NCI-H524 treated with DMSO at 0.1 percent for 48 hours (cell line): ENCODE measurements around the gene ATP6V1C2.
"Not testable (repeated sequence)": the region's sequence is repeated elsewhere in the genome, so short reads cannot be mapped to it uniquely, and the experiment has no call there.

Experiments used
- DNase-seq: peaks from one replicate; lab custom pipeline; 2025; lab: John Stamatoyannopoulos, UW

The ATP6V1C2 gene

DNA sequence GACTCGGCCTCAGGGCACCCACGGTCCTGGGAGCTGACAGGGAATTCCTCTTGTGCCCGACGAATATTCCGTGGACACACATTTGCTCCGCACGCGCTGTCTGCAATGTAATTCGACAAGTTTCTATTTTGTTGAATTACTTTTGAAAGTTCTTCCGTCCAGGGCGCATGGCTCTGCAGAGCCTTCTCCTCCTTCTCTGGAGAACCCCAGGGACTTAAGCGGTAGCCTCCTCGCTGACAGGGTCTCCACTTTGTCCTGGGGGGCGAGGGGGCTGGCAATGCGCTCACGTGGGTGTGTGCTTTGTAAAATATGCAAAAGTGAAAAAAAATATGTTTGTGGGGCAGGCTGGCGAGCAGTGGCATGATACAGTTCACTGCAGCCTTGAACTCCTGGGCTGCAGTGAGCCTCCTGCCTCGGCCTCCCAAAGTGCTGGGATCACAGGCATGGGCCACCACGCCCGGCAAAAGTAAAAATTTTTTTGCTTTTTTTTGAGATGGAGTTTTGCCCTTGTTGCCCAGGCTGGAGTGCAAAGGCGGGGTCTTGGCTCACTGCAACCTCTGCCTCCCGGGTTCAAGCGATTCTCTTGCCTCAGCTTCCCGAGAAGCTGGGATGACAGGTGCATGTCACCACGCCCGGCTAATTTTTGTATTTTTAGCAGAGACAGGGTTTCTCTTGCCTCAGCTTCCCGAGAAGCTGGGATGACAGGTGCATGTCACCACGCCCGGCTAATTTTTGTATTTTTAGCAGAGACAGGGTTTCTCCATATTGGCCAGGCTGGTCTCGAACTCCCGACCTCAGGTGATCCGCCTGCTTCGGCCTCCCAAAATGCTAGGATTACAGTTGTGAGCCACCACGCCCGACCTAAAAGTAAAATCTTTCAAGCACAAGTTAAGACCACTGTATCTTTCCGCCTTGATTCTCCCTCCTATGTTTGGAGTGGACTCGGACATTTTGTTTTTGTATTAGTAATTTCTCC, 92.0 kb downstream of the ATP6V1C2 start:
- DNase-seq, result not testable (repeated sequence)

GRCh38 chr2:10814142-10814541, 92.7 kb downstream of the ATP6V1C2 start:
- no peak for DNase-seq

DNA sequence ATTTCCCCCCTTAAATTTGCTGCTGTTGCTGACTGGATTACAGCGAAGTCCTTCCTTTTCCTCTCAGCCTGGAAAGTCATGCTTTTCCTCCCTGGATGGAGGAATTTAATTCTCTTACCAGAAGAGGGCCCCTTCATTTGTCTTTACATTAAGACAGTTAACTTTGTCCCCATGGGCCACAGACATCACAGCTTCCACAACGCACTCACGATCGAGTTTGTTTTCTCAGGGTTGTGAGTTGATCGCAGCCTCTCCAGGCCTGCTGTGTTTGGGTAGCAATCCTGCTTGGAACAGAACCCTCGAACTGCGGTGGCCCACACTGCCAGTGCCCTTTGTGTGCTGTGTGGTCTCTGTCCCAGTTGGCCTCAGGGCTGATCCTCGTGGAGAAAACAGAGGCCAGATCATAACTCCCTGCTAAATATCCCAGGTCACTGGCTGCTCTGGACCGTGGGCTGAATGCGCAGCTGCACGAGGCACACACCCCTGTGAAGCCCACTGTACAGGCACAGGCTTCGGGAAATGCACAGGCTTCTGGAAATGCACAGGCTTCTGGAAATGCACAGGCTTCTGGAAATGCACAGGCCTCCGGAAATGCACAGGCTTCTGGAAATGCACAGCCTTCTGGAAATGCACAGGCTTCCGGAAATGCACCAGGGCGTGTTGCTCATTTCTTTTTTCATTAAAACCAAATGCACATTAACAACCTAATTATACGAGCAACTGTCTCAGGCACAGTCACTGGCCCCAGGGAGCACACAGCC, 93.3 kb downstream of the ATP6V1C2 start:
- no peak for DNase-seq

DNA sequence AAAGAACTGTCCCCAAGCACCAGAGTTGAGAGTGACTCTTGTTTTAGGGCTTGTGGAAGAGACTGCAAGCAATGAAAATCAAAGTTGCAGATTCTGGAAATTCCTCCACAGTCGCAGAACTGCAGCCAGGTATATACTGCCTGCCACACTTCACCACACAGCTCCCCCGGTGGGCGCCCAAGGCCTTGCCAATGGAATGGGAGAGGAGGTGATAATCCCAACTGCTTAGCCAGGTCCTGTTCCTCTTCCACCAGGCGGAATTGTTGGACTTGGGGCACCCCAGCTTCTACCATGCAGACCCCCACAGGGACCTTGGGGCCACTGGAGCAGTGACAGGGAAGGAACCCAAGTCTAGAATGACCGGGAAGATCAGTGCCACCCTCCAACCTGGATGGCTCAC, 96.0 kb downstream of the ATP6V1C2 start:
- DNase-seq, result no peak

- DNase-seq, result not testable (repeated sequence)
Measured at GRCh38 chr2:10818305-10818704, 96.9 kb downstream of the ATP6V1C2 start.

DNA sequence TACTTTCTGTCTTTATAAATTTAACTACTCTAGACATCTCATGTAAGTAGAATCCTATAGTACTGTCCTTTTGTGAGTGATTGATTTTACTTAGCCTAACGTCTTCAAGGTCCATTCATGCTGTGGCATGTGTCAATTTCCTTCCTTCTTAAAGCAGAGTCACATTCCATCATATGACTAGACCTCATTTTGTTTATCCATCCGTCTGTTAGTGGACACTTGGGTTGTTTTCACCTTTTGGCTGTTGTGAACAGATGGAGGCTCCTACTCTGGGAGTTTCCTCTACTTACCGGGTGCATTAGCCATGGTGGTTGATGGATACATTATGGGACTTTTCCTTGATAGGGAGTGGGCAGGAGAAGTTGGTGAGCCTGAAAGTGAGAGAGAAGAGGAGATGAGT, 97.6 kb downstream of the ATP6V1C2 start:
- no peak for DNase-seq

- DNase-seq, result no peak
Measured at GRCh38 chr2:10819714-10820314, 98.4 kb downstream of the ATP6V1C2 start.

DNA sequence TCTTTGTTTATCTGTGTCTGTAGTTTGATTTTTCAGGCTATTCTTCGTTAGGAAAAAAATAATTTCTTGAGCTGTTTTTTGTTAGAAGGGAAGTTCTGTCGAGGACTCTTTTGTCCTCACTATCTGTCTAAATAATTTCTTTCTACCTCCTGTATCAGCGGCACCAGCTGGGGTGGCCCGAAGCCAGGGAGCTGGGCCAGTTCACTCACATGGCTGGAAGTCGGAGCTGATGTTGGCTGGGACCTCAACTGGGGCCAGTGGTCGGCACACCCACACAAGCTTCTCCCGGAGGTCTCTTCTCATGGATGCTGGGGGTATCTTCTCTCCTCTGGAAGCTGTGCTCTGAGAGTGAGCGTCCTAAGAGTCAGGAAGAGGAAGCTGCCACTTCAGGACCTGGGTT, 99.1 kb downstream of the ATP6V1C2 start:
- no peak for DNase-seq

DNA sequence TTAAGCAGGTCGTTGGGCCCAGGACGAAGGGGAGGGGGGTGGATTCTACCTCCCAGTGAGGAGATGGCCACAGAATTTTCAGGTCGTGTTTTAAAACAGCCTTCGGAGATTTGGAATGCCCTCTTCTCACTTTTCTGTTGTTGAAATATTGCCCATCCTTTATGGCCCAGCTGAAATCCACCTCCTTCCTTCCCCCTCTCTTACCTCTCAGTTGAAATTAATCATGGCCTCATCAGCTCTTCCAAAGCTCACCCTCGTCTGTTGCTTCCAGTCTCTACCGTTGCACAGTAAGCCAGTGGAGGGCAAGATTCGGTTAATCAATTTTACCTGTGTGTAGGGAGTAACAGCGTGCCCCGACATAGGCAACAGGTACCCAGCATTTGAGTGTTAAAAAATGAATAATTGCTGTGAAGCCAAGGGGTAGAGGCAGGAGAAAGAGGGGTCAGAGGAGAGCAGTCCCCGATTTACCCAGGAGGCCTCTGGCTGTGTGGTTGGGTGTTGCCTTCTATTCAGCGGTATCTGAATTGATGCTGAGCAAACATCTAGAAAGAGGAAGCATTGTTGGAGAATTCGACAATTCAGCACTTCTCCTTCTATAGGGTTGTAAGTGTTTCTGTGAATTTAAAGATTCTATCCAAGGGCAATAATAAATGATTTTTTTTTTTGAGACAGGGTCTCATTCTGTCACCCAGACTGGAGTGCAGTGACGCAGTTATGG, 99.7 kb downstream of the ATP6V1C2 start:
- no peak for DNase-seq

DNA sequence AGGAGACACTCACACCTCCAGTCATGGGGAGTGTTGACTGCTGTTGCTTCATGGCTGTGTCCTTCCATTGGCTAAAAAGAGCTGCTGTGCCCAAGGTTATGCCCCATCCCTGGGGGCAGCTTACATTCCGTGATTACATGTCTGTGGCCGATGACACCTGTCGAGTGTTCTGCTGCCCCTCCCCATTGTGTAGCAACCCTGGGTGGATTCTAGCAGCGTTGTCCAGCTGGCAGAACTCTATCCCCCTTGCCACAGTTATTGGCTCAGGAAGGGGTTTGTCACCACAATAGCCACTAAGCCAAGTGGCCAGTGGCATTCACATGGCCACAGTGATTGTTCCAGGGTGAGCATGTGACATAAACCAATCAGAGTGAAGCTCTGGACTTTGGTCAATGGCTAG, 102.8 kb downstream of the ATP6V1C2 start:
- no peak for DNase-seq

GRCh38 chr2:10826026-10826425, 104.6 kb downstream of the ATP6V1C2 start:
- no peak for DNase-seq

DNA sequence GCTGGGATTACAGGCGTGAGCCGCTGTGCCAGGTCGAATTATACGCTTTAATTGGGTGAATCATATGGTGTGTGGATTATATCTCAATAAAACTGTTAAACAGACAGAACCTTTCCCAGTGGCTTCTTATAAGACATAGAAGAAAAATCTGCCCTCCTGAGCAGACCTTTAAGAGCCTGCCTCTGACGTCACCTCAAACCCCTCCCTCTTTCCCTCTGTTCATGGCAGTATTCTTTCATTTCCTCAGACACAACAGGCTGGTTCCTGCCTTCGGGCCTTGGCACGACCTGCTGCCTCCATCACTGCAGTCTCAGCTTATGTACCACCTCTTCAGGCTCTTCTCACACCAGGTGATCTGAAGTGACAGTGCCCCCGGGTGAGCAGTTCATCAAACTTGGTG, 105.2 kb downstream of the ATP6V1C2 start:
- DNase-seq, result no peak

GRCh38 chr2:10828346-10828745, 106.9 kb downstream of the ATP6V1C2 start:
- DNase-seq, result no peak

DNA sequence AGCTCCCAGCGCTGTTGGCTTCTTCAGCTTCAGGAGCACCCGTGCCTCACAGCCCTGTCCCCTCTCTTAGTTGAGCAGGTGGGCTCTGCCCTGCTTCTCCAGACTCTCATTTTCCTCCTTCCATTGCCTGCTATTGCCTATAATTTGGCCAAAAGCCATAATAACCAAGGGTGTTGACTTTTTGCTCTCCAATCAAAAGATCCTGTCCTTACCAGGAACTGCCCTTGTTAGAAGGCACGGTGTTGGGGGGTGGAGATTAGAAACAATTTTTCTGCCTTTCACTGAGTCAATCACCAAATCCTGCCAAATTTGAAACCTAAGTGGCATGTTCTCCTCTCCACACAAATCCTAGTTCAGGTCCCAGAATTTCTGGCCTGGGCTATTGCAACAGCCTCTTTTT, 107.9 kb downstream of the ATP6V1C2 start:
- DNase-seq, result no peak

DNA sequence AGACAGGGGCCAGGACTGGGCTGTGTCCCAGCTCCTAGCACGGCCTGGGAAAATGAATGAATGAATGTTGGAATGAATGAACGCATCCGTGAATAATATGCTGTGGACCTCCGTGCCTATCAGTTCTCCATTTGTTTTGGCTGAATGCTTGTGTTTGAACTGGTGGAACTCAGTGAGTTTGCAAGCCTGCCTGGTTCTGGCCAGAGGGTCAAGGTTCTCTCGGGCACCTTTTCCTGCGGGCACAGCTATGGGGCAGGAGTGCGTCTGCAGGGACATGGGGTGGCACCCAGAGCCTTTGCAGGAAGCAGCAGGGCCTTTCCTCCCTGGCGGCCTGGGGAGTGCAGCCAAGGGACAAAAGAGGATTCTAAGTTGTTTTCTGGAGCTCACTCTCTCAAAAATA, 108.8 kb downstream of the ATP6V1C2 start:
- DNase-seq, result no peak

DNA sequence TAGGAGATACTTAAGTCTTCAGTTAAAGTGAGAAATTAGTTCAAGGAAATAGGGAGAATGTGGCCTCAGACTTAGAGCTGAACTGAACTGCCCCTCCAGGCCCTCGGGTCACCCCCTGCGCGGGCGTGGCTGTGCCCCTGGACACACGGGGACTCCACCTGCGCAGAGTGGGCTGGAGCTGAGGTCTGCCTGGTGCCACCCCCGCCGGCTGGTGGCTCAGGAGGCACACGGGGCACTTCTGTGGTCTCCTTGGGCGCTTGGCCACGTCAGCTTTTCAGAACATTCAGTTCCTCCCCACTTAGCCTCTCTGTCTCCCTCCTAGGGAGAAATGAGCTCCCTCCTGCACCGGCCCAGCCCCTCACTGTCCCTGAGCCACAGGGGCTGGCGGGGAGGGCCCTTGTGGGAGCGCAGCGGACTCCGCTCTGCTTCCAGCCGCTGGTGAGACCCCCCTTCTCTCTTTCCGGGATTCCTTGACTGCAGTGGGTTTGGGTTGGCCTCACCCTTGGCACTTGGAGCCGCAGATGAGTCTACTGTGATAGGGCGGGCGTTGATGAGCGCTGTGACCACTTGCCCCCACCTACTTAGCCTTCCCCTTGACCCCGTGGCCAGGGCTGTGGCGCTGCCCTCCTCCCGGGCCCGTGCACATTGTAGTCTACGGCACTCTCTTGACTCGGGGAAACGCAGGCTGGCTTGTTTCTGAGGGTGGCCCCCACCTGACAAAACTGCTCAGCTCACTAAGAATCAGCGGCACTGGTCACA, 109.4 kb downstream of the ATP6V1C2 start:
- no peak for DNase-seq

GRCh38 chr2:10831400-10831985, 110.1 kb downstream of the ATP6V1C2 start:
- no peak for DNase-seq

GRCh38 chr2:10832203-10832936, 110.9 kb downstream of the ATP6V1C2 start:
- peak; percentile 61 for DNase-seq

GRCh38 chr2:10833021-10833420, 111.6 kb downstream of the ATP6V1C2 start:
- DNase-seq, result no peak

DNA sequence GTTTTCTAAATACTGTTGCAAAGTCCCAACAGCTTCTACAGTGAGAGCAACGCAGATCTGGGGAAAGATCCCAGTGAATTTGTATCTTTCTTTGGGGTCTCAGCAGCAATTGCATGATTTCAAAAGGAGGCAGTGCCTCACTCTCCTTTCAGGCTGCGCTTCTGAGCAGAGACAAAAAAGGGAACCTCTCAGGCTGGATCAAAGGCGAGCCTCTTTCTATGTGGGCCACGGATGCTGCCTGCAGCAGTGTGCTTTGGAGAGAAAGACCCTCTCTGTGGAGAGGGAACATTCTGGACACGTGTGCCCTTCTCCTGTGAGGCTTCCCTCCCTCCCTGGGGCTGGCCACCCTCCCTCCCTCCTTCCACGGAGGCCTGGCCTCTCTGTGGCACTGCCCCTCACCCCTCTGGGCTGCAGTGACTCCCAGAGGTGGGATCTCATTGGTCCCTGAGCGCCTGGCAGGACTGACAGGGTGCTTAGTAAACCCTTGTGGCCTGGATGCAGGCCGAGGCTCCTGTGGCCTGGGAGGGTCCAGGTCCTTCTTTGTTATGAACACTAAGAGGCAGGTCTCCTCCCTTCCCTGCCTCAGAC, 112.7 kb downstream of the ATP6V1C2 start:
- DNase-seq, result no peak
